UCSD-AML1 (cell line): ENCODE results near the gene C1orf21.

Experiments
- DNase-seq: peaks from one replicate; lab custom pipeline; 2025; ENCODE audit not compliant: unreplicated experiment; lab: John Stamatoyannopoulos, UW

Gene C1orf21

GRCh38 chr1:184623404-184623803 lies 236.6 kb downstream of the C1orf21 start:
- DNase-seq: no peak

DNA sequence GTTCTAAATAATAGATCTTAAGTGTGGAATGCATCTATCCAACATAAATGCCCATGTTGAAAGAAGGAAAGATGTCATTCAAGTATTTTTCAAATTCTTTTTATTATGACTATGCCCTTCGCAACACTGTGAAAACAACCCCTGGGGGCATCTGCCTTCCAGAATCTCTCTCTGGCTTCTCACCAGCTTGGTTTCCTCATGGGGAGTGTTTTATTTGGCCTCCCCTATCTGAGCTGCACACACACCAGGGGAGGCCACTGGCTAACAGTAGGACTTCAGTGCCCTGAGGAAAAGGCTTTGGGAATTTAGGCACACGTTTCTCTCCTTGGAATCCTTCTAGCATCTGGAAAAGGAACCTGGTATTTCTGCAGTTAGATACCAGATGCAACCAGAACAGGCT lies 237.2 kb downstream of the C1orf21 start:
- DNase-seq: no peak

DNA sequence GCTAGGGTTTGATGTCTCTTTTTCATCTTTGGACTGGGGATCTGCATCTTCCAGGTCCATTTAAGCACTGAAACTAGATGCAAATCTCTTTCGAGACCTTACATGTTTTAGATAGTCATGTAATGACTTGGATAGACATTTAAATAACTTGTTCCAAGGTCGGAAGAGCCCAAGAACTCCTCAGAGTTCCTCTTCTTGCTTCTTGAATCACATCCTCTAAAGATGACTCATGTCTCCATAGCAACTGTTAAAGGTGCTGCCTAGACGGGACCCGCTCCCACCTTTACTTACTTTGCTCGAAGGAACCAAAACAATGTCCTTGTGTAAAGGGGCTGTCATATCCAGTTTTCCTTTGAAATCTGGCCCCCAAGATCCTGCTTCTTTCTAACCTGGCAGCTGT lies 237.8 kb downstream of the C1orf21 start:
- DNase-seq: no peak

DNA sequence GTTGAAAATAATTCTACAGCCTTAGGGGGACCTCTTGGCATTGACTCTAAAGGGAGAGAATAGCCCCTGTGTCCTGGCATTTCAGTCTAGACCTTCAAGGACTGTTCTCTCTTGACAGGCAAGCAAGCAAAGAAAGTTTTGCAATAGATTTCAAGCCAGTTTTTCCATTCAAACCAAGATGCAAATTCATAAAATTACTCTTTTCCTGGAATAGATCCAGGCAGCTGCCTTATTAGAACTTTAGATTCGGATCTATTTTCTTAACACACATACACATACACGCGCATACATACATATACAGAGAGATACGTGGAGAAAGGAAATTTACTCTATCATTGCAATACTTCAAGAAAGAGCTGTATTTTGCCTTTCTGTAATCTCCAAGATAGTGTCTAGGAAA lies 238.4 kb downstream of the C1orf21 start:
- DNase-seq: no peak

DNA sequence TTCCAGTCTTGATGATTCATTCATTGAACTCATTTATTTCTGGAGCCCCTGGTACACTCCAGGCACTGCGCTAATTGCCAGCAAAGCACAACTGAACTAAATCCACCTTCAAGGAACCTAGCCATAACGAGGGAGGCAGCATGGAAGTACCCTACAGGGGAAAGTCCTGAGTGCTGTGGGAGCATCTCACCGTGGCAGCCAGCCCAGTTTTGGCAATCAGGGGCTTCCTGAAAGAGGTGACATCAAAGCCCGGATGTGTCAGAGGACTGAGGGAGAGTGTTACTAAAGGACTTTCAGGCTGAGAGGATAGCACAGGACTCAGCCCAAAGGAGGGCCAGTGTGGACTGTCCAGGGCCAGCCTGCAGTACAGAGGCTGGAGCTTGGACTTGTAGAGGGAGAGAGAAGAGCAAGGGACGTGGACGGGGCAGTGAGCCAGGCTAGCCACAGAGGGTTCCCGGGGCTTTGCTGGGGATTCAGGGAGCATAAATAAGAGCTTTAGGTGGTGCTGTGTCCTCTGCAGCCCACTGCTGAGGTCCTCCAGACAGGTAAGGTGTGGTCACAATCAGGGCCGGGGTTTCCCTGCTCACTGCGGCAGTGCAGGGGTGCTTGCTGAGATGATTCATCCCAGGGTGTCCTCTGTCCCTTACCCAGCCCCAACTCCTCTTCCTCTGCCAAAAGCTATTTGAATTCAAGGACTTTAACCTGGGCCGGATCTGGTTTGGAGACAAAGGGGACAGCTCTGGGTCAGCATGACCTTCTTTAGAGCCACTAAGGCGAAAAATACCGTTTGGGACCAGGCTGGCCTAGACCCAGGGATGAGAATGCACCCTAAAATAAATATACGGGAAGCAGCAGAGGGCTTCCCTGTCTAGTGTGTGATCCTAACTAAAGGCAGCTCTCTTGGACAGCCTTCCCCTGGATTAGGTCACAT lies 239.5 kb downstream of the C1orf21 start:
- no peak for DNase-seq

DNA sequence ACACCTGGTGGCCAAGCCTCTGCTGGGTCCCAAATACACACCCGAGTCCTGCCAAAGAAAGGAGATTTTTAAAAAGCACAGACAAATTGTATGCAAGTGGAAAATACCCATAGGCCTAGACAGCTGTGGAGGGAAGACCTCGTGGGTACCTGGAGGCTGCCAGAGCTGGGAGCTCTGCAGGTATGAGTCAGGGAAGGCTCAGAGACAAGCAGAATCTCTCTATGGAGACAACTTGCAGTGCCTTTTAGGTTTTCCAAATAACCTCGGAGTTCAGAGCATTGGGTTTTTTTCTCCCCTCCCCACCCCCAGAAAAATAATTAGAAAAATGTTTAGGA lies 240.1 kb downstream of the C1orf21 start:
- no peak for DNase-seq

GRCh38 chr1:184629266-184629665 lies 242.4 kb downstream of the C1orf21 start:
- no peak for DNase-seq

GRCh38 chr1:184630679-184631060 lies 243.8 kb downstream of the C1orf21 start:
- DNase-seq: no peak

DNA sequence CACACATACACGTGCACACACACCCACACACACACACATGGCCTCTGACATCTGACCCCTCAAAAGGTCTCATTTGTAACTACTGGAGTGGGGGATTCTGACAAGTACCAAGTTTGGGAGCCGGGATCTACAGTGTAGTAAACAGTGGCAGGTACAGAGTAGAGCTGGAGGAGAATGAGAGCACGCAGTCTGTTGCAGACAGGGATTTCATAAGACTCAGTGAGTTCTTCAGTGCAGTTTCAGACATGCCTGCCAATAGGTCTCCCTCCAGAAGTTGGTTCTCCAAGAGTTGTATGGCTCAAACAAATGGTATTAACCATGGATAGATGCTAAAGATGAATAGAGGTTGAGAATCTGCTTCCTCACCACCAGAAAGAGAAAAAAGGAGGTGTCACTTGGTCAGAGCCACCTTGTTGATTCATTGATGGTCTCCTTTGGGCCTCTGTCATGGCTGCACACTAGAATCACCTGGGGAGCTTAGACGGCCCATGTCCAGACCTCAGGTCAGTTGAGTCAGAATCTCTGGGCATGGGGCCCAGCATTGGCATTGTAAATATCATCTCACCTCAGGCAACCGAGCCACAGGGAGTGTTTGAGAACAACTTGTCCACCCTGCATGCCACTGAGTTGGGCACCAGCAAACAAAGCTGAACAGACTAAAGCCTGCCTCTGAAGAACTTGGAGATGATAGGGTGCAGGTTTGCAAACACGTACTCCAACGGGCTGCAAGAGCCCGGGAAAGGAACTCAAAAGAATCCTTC lies 245.8 kb downstream of the C1orf21 start:
- DNase-seq: no peak

- no peak for DNase-seq
Observed at GRCh38 chr1:184633785-184634184, 247.0 kb downstream of the C1orf21 start.

DNA sequence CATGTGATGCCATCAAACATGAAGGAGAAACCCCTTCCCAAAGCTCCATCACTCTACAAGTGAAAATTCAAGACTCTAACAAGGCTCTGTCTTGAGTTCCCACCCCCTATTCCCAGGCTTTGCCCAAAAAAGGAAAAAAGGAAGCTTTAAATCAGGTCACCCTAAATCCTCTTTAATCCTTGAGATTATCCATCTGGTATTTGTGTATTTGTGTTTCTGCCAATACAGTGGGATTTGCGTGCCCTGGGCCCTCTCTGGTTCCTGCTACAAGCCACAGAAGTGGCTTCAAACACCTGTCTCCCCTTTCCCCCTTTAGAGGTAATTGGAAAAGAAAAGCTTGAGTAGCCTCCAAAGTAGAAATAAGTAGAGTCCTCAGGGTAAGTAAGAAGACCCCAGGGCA lies 247.5 kb downstream of the C1orf21 start:
- no peak for DNase-seq

DNA sequence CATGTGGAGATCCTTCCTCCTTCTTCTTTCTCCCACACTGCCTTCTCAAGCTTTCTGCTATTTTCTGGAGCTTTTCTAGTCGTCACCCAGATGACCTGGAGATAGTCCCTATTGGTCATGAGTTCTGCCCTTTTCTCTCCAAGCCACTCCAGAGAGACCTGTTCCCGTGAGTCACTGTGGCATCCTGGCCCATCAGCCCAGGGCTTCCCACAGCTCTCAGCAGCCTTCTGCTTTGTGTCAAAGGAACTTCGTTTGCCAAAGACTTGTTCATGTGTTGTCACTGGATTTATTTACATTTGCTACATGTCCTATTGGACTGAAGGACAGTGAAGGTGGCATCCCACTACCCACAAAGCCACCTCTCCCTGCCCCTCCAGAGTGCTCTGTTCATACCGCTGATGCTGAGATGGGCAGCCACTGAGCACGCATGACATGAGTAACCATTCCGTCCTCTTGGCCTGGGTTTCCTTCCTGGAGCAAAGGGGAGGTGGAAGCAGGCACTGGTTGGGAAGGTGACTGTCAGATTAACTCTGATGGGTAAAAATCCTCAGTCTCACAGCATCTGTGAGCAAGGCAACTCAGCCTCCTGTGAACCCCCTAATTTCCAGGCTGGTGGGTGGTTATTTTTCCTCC lies 248.6 kb downstream of the C1orf21 start:
- no peak for DNase-seq

GRCh38 chr1:184635980-184636431 lies 249.2 kb downstream of the C1orf21 start:
- DNase-seq: no peak

GRCh38 chr1:184637664-184638240 lies 250.9 kb downstream of the C1orf21 start:
- DNase-seq: no peak

DNA sequence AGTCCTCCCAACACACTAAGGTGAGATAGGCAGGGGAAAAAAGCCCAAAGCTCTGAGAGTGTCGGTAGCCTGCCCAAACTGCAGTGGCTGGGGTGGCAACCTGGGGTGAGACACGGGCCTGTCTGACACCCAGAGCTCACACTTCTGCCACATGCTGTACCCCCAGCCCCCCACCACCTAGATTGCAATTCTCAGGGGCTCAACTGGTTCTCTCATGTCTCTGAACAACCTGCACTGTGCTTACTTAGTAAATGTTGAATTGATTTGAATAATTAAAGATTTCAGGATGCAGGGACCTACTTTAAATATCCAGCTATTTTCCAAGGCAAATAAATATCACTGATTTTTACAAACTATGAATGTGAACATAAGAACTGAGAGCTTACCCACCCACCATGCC lies 252.4 kb downstream of the C1orf21 start:
- DNase-seq: no peak

GRCh38 chr1:184640505-184640904 lies 253.7 kb downstream of the C1orf21 start:
- DNase-seq: no peak

DNA sequence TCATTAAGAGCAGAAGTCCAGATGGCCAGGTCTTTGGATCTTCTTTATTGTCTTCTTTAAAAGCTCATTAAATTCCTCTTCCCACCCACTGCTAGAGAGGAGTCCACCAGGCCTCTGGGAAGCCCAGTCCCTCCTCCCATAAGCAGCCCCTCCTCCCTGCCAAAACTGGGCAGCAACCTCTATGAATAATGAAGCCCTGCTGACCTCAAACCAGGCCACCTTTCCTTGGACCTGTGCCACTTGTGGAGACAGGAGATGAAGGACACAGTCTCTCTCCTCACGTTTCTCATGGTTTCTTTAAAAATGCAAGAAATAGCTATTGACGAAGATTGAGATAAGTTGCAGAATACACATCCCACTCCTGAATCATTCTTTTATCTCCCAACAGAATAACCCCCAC lies 255.1 kb downstream of the C1orf21 start:
- DNase-seq: no peak

DNA sequence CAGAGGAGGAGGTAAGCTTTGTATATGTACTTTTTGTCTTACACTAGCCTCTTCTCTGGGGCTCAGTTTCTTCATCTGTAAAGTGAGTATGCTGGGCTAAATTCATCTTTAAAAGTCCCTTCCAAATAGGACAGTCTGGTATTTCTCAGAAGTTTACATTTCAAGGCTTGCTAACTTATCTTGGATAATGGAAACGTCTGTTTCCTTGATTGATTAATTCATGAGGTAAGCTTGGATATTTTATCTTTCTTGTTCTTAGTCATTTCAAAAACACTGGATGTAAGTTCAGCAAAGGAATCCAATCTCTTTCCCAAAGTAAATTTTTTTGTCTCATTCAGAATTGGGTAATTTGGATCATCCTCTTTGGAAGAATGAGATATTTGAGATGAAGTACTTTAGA lies 256.8 kb downstream of the C1orf21 start:
- DNase-seq: no peak

DNA sequence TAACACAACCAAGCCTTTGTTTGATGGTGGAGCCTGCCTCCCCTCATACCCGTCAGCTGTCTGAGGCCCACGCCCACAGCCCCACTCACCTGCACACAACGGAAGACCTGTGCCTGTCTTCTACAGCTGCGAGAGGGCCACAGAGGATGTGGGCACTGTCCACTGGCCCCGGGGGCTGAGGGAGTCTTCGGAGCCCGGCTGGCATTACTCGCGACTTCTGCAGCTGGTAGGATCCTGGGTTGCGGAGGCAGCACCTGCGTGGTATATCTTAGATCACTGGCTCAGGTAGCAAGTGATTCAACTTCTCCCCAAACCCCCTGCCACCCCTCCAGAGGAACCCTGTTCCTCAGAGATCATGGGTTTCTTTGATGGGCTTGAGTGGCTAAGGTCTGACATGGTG lies 257.9 kb downstream of the C1orf21 start:
- no peak for DNase-seq

DNA sequence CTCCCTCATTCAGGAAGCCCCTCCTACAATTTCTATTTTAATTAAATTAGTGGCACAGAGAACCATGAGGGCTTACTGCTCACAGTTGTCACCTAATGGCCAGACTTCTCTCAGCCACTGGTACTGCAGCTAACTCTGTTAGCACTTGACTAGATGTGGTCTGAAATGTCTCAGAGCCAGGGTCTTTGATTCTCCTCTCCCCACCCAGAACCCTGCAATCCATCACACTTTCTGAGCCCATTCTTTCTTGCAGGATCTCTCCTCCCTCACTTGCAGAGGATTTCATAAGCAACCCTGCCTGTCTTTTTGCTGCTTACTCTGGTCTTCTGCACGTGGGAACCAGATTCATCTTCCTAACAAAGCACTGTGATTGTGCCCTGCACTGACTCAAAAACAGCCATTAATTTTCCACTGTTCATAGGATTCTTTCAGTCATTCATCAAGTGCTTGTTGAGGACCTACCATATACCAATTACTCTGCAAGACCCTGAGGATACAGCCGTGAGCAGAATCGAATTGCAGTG lies 259.4 kb downstream of the C1orf21 start:
- DNase-seq: no peak

DNA sequence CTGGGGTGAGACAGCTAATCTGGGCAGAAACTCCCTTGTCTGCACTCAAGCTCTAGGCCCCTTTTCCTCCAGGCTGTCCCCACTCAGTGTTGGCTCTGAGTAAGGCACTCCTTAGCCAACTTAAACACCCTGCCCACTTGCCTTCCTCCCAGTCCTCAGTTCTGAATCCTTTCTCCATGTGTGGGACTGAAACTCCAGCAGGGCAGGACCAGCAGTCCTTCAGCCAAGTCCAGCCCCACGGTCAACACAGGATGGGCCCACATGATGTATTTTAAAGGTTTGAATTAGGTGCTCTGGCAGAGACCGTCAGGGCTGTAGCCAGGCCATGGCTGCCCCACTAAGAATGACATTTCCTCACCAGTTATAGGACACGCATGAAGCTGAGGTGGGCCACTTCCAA lies 260.0 kb downstream of the C1orf21 start:
- DNase-seq: no peak
